A549 (cell line): ENCODE measurements around the gene C3orf70. TPM values are rescaled to one million over a fixed set of nuclear protein-coding genes. Genes with fewer than 3 reads are reported as not detected.
"Not testable (repeated sequence)": the region's sequence is repeated elsewhere in the genome, so short reads cannot be mapped to it uniquely, and the experiment has no call there.

Experiments used
- ATAC-seq, 2 experiments: fragments of 200-7000 bp in 1 of 2; fragments of >200 bp in 1 of 2; cut with Nextera tagmentation in 1 of 2; cut with Tn5 transposase in 1 of 2; 3 replicates each; pipeline versions ENCODE4 v1.8.0 to v1.9.1; 2018 to 2020; ENCODE audit warnings: mild to moderate bottlenecking in 1 of 2, moderate library complexity in 1 of 2
- CTCF ChIA-PET: fragments of 300-600 bp; sonication (Branson Sonifier 250); formaldehyde crosslinking; extraction: SDS; loops from one replicate; lab custom pipeline; 2021; ENCODE audit warnings: antibody characterized with exemption, inconsistent platforms; lab: Yijun Ruan, JAX
- POLR2A ChIA-PET: fragments of 350-600 bp; formaldehyde crosslinking; extraction: SDS; loops from one replicate; lab custom pipeline; 2021; ENCODE audit warnings: antibody characterized with exemption, inconsistent platforms; lab: Yijun Ruan, JAX
- DNase-seq, 2 experiments: peaks; one replicate each; pipeline versions ENCODE4 v3.0.0 to v3.0.0-alpha.2; 2011 to 2016; ENCODE audit warnings: low read depth in 1 of 2, low spot score in 1 of 2
- FAIRE-seq: peaks from 2 replicates; lab custom pipeline; 2011; peaks lifted over from hg19 to GRCh38; lab: Jason Lieb, UNC
- H3K27ac ChIP-seq, 2 experiments: fragments of >200 bp; sonication (Bioruptor Twin); formaldehyde crosslinking; 3 replicates each; pipeline ENCODE4 v1.5.1; 2016 to 2017
- H3K4me1 ChIP-seq: fragments of >200 bp; sonication (Bioruptor Twin); formaldehyde crosslinking; 3 replicates; pipeline ENCODE4 v1.6.1; 2016
- H3K4me2 ChIP-seq: fragments of >200 bp; sonication (Bioruptor Twin); formaldehyde crosslinking; 3 replicates; pipeline ENCODE4 v1.6.1; 2016
- H3K4me3 ChIP-seq: fragments of >200 bp; sonication (Bioruptor Twin); formaldehyde crosslinking; 3 replicates; pipeline ENCODE4 v1.5.1; 2016
- H3K9me3 ChIP-seq: fragments of >200 bp; sonication (Bioruptor Twin); formaldehyde crosslinking; 3 replicates; pipeline ENCODE4 v1.6.1; 2016
- CEBPB ChIP-seq, 2 experiments: fragments of >200 bp in 1 of 2; sonication (Bioruptor Twin) in 1 of 2; formaldehyde crosslinking in 1 of 2; IDR thresholded peaks; 2 replicates each; pipeline ENCODE4 v1.6.1; 2012 to 2016
- CHD4 ChIP-seq: fragments of 200-600 bp; sonication (generic); IDR thresholded peaks from 2 replicates; pipeline ENCODE4 v1.6.1; 2016; ENCODE audit warnings: antibody characterized with exemption, mild to moderate bottlenecking, borderline replicate concordance
- HEYL ChIP-seq: fragments of 250-450 bp; sonication (Bioruptor Pico); IDR thresholded peaks from 2 replicates; pipeline ENCODE4 v1.8.0; 2021; ENCODE audit warnings: mild to moderate bottlenecking, moderate library complexity
- HOXA7 ChIP-seq: fragments of 250-450 bp; sonication (Bioruptor Pico); IDR thresholded peaks from 2 replicates; pipeline ENCODE4 v1.5.0; 2020; ENCODE audit warnings: mild to moderate bottlenecking, moderate library complexity
- JUN ChIP-seq, 2 experiments: fragments of >200 bp; sonication (Bioruptor Twin); formaldehyde crosslinking; IDR thresholded peaks; 2 replicates in 1 of 2; 3 replicates in 1 of 2; pipeline ENCODE4 v1.6.1; 2016 to 2017
- JUNB ChIP-seq: fragments of >200 bp; sonication (Bioruptor Twin); formaldehyde crosslinking; IDR thresholded peaks from 2 replicates; pipeline ENCODE4 v1.6.1; 2016
- MAFK ChIP-seq: fragments of 450-650 bp; IDR thresholded peaks from 2 replicates; pipeline ENCODE4 v1.6.1; 2014; ENCODE audit not compliant: partially characterized antibody
- PHF8 ChIP-seq: fragments of 200-600 bp; sonication (generic); IDR thresholded peaks from 2 replicates; pipeline ENCODE4 v1.6.1; 2016; ENCODE audit warnings: low read depth, mild to moderate bottlenecking, antibody characterized with exemption, moderate library complexity, borderline replicate concordance
- RARB ChIP-seq: fragments of 250-450 bp; sonication (Bioruptor Pico); IDR thresholded peaks from 2 replicates; pipeline ENCODE4 v1.8.0; 2021; ENCODE audit warnings: mild to moderate bottlenecking, moderate library complexity
- SREBF2 ChIP-seq: fragments of 450-650 bp; IDR thresholded peaks from 2 replicates; pipeline ENCODE4 v1.6.1; 2014; ENCODE audit warnings: mild to moderate bottlenecking, moderate library complexity
- TFCP2L1 ChIP-seq: fragments of 250-450 bp; sonication (Bioruptor Pico); IDR thresholded peaks from 2 replicates; pipeline ENCODE4 v1.5.0; 2021; ENCODE audit warnings: mild to moderate bottlenecking
- TP53 ChIP-seq: fragments of 250-450 bp; sonication (Bioruptor Pico); IDR thresholded peaks from 2 replicates; pipeline ENCODE4 v1.5.0; 2021; ENCODE audit warnings: mild to moderate bottlenecking, moderate library complexity
- ZSCAN20 ChIP-seq: fragments of 250-450 bp; sonication (Bioruptor Pico); IDR thresholded peaks from 2 replicates; pipeline ENCODE4 v1.8.0; 2022; ENCODE audit warnings: mild to moderate bottlenecking, moderate library complexity
- WGBS: methylation state at CpG from one replicate; pipeline ENCODE4 v1.1.6; 2017; ENCODE audit errors: missing lambda C conversion rate; 5-methylcytosine and 5-hydroxymethylcytosine counted together
- polyA plus RNA-seq, 4 experiments: library from polyadenylated mRNA; depleted of rRNA in 3 of 4; stranded (reverse); fragments of >200 nt; fragmentation: RNase III in 1 of 4; extraction: RNeasy Plus Mini Kit Qiagen cat#74134 plus additional on column Dnase treatment in 1 of 4; gene quantifications; 2 replicates in 3 of 4; 3 replicates in 1 of 4; pipeline ENCODE4 v1.2.3, GENCODE V29; 2011 to 2017
- TF ChIP-seq, protein P1 (sequence below): fragments of >200 bp; sonication (Bioruptor Twin); formaldehyde crosslinking; IDR thresholded peaks from 3 replicates; pipeline ENCODE4 v1.6.1; 2016
- TF ChIP-seq, protein P2 (sequence below): fragments of 250-450 bp; sonication (Bioruptor Pico); IDR thresholded peaks from 2 replicates; pipeline ENCODE4 v1.5.0; 2021; ENCODE audit warnings: mild to moderate bottlenecking, moderate library complexity, borderline replicate concordance
- TF ChIP-seq, protein P3 (sequence below): IDR thresholded peaks from 2 replicates; pipeline ENCODE4 v1.6.1; 2012

The C3orf70 gene
- polyA plus RNA-seq, 2 of the 4 experiments (the other 2 are of a cell fraction) = 0.01 TPM; not detected in 1

DNA sequence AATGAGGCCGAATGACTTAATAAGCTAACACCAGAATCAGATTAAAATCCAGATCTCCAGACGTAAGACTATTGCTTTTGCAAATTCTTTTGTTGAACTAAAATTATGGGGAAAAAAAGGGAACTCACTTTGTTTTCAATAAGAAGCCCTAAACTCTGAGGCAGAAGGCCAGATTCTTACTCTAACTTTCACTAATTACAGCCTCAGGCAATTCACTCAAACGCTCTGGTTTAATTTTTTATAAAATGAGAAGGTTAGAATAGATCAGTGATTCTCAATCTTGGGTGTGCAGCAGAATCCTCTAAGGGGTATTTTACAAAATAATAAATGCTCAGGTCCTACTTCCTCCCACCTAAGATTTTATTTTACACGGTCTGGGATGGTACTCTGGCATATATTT lies 38.1 kb downstream of the C3orf70 start:
- 21% methylated on average over 4 of the region's 4 CpGs for WGBS
- no peak for ATAC-seq
- no peak for DNase-seq
- CTCF ChIA-PET = no interaction called here
- H3K4me1 ChIP-seq = no peaks in the 10 kb centered on the region
- POLR2A ChIA-PET = no interaction called here
- no peak overlapping the region for H3K4me3 ChIP-seq
- no peaks in the 10 kb centered on the region for H3K9me3 ChIP-seq
- no peak for FAIRE-seq
- TF ChIP-seq MAFK (no peak), TP53 (CRISPR knock-in tag) (no peak), CEBPB (IDR thresholded peaks at IDR 0.05) (no peak)
- no peak overlapping the region for H3K27ac ChIP-seq
- no peak overlapping the region for H3K4me2 ChIP-seq

DNA sequence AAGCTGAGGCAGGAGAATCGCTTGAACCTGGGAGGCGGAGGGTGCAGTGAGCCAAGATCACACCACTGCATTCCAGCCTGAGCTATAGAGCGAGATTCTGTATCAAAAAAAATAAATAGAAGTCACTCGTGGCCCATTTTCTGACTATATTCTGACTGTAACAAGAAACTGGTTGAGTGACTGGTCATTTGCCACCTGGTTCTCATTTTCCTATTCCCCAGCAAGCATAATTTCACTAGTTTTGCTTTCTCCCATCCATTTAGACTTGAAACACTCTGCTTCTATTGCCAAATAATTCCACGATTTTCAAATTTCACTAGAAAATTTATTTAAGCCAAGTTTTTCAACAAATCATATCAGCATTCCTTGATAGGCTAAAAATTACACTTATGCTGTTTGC lies 40.7 kb downstream of the C3orf70 start:
- WGBS = 25% methylated on average over 5 of the region's 5 CpGs
- CTCF ChIA-PET = no interaction called here
- no peak overlapping the region for H3K4me3 ChIP-seq

DNA sequence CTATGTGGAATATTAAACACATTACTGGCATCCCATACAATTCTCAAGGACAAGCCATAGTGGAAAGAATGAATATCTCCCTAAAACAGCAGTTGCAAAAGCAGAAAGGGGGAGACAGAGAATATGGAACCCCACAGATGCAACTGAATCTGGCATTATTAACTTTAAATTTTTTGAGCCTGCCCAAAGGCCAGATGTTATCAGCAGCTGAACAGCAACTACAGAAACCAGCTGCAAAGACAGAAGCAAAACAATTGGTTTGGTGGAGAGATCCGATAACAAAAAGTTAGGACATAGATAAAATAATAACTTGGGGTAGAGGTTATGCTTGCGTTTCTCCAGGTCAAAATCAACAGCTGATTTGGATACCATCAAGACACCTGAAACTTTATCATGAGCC lies 43.8 kb downstream of the C3orf70 start:
- ATAC-seq, H3K4me1 ChIP-seq, POLR2A ChIA-PET, FAIRE-seq, DNase-seq, H3K27ac ChIP-seq, CTCF ChIA-PET, H3K4me3 ChIP-seq, H3K9me3 ChIP-seq, H3K4me2 ChIP-seq: not testable (repeated sequence)
- 34% methylated on average over 2 of the region's 2 CpGs for WGBS

More for the DNA sequence above, 40.7 kb downstream of the C3orf70 start:
- Histone ChIP-seq H3K27ac (no peak overlapping the region), H3K4me2 (no peak overlapping the region), H3K4me1 (no peaks in the 10 kb centered on the region), H3K9me3 (no peaks in the 10 kb centered on the region)
- POLR2A ChIA-PET = no interaction called here
- ATAC-seq (no peak), DNase-seq (no peak), FAIRE-seq (no peak)
- TF ChIP-seq RARB (CRISPR knock-in tag) (no peak), TFCP2L1 (CRISPR knock-in tag) (no peak), MAFK (no peak), ZSCAN20 (no peak), JUN (IDR thresholded peaks at IDR 0.05) (no peak), HOXA7 (CRISPR knock-in tag) (no peak)
- TF ChIP-seq, protein P1, sequence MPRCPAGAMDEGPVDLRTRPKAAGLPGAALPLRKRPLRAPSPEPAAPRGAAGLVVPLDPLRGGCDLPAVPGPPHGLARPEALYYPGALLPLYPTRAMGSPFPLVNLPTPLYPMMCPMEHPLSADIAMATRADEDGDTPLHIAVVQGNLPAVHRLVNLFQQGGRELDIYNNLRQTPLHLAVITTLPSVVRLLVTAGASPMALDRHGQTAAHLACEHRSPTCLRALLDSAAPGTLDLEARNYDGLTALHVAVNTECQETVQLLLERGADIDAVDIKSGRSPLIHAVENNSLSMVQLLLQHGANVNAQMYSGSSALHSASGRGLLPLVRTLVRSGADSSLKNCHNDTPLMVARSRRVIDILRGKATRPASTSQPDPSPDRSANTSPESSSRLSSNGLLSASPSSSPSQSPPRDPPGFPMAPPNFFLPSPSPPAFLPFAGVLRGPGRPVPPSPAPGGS = no peak
- TF ChIP-seq, all 56 proteins: peak for 0

DNA sequence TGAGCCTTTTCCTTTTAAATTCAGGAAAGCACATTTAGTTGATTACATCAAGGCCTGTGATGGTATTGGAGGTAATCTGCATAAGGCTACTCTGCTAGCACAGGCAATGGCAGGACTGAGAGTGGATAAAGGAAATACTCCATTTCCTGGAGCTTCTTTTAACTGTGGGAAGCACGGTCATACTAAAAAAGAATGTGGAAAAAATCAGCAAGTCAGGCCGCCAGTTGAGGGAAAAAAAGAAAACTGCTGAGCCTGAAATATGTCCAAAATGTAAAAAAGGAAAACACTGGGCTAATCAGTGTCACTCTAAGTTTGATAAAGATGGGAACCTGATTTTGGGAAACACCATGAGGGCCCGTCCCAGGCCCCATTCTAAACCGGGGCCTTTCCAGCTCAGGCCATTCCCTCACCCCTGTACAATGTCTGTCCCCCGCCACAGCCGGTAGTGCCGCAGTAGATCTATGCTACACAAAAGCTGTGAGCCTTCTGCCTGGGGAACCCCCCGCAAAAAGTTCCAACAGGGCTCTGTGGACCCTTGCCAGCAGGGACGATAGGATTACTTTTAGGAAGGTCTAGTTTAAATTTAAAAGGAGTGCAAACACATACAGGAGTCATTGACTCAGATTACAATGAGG lies 46.5 kb downstream of the C3orf70 start:
- CTCF ChIA-PET, POLR2A ChIA-PET, H3K9me3 ChIP-seq, H3K4me1 ChIP-seq, H3K4me2 ChIP-seq, FAIRE-seq, H3K4me3 ChIP-seq, ATAC-seq, H3K27ac ChIP-seq, DNase-seq: not testable (repeated sequence)
- WGBS = 54% methylated on average over 9 of the region's 9 CpGs

DNA sequence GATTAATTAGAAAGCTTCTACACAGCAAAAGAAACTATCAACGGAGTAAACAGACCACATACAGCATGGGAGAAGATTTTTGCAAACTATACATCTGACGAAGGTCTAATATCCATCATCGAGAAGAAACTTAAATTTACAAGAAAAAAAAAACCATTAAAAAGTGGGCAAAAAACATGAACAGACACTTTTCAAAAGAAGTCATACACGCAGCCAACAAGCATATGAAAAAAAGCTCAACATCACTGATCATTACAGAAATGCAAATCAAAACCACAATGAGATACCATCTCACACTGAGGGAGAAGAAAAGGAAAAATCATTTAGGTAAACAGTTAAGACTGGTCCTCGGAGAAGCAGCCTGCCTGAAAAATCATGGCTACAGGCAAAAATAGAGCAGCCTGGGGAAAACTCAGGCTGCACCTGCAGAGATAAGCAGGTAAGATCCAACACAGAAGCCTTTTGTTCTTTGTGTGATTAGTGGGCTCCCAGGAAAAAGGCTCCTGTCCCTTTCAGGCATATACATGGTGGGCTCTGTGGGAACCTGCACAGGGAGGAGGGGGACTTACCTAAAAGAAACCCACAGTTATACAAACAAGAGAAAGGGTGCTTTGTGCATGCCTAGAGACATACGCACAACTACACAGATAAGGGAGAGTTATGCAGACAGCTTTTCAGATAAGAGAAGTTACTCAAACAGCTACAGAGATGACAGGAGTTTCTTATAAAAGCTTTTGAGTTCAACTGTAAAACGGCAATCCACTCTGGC lies 49.3 kb downstream of the C3orf70 start:
- POLR2A ChIA-PET = no interaction called here
- Histone ChIP-seq H3K4me2 (no peak overlapping the region), H3K4me1 (no peaks in the 10 kb centered on the region), H3K27ac (no peak overlapping the region), H3K4me3 (no peak overlapping the region), H3K9me3 (no peaks in the 10 kb centered on the region; the same call in 2 of the 3 replicates)
- no peak for TF ChIP-seq HOXA7 (CRISPR knock-in tag)
- TF ChIP-seq, protein P2, sequence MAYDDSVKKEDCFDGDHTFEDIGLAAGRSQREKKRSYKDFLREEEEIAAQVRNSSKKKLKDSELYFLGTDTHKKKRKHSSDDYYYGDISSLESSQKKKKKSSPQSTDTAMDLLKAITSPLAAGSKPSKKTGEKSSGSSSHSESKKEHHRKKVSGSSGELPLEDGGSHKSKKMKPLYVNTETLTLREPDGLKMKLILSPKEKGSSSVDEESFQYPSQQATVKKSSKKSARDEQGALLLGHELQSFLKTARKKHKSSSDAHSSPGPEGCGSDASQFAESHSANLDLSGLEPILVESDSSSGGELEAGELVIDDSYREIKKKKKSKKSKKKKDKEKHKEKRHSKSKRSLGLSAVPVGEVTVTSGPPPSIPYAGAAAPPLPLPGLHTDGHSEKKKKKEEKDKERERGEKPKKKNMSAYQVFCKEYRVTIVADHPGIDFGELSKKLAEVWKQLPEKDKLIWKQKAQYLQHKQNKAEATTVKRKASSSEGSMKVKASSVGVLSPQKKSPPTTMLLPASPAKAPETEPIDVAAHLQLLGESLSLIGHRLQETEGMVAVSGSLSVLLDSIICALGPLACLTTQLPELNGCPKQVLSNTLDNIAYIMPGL (CRISPR knock-in tag) = no peak
- no peak for TF ChIP-seq CHD4
- TF ChIP-seq SREBF2 = no peak
- TF ChIP-seq, protein P3, sequence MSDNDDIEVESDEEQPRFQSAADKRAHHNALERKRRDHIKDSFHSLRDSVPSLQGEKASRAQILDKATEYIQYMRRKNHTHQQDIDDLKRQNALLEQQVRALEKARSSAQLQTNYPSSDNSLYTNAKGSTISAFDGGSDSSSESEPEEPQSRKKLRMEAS = no peak
- TF ChIP-seq HEYL (CRISPR knock-in tag) = no peak
- TF ChIP-seq TP53 (CRISPR knock-in tag) = no peak
- TF ChIP-seq JUNB = no peak
- TF ChIP-seq PHF8 = no peak
- CTCF ChIA-PET = no interaction called here
- no peak for DNase-seq
- FAIRE-seq = no peak
- ATAC-seq = no peak
- 22% methylated on average over 7 of the region's 7 CpGs for WGBS
